Activated effector memory CD4-positive, alpha-beta T cell treated with Interleukin-2 at 50 U/mL for 16 hours (primary cell): ENCODE data around the gene RPGRIP1L.

ENCODE experiments used
- DNase-seq: peaks from one replicate; pipeline ENCODE4 v3.0.0-alpha.2; 2020

Gene RPGRIP1L

DNA sequence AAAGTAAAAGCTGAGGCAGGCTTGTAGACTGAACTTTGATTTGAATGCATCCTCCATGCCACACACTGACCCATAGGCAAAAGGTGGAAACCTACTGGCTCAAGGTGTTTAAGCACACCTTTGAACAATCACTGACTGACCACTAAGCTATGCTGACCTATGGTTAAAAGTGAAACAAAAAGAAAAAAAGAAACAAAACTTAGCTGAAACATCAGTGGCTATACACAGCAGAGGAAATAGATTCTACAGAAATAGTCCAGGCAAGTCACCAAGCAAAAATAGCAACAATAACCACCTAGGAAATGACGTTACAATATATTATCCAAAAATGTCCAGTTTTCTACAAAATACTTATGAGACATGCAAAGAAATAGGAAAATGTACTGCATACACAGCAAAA is 60.2 kb downstream of the RPGRIP1L start:
- no peak for DNase-seq

DNA sequence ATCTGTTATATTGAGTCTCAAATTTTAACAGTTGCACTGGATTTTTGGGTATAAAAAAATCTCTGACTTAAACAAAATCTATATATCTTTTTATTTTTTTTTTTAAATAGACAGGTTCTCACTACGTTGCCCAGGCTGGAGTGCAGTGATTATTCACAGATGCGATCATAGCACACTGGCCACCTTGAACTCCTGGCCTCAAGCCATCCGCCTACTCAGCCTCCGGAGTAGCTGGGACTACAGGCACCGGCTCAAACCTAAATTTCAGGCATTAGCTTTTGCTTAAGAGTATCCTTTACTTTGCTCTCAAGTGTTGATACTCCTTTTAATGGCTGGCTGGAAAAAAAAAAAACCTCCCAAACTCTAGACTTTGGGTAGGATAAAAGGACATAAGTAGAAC is 61.6 kb downstream of the RPGRIP1L start:
- no peak for DNase-seq

DNA sequence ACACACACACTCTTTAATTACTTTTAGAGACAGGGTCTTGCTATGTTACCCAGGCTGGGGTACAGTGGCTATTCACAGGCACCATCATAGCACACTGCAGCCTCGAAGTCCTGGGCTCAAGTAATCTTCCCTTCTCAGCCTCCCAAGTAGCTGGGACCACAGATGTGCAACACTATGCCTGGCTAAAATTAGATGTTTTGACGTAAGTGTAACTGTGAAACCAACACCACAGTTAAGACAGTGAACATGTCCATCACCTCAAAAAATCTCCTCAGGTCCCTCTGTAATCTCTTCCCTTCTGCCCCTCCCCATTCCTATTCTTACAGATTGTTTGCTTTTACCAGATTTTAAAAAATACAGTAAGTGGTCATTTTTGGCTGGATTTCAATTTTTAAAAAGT is 66.7 kb downstream of the RPGRIP1L start:
- no peak for DNase-seq

DNA sequence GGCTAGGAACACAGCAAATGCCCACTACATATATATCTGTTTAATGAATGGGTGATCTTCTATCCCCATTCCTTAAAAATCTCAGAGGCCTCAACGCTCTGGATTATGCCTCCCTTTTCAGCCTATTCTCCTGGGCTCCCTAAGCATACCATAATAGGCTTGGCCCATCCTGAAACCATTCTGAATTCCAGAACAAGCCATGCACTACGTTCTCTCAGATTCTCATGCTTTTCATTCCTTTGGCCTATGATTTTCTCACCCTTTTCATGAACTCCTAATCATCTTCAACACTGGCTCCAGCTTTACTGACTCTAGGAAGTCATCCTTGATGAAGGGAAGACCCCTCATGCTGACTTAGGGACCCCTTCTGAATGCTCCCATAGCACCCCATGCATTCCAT is 71.1 kb downstream of the RPGRIP1L start:
- no peak for DNase-seq

DNA sequence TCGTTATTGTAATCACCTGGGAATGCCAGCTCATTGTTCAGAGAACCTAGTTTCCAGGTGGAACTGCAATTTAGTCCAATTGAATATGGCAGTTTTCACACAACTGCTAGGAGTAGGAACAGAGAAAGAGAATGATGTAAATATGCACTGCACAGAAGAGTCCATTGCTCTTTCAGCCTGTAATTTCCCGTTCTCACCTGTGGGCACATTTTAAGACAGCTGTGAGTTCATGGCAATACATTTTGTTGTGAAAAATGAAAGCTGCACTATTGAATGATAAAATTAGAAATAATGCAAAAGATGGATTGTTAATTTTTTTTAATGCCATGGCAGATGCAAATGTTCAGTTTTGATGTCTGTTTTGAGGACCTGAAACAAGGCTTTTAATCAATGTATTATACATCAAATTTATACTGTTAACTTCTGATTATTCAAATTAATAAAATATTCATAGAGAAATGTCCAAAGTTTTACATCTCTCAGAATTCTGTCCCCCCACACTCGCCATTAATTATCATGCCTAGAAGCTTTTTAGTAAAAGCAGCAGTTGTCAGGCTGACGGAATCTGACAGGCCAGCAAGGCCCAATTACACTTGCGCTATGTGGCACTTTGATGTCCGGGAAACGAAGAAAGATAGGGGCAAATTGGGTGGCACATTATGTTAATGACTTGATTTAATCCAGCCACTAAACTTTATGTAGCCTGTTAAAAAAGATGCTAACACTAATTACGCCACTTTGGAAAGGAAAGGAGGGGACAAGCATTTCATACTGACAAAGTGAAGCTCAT is 72.2 kb downstream of the RPGRIP1L start:
- DNase-seq = no peak

DNA sequence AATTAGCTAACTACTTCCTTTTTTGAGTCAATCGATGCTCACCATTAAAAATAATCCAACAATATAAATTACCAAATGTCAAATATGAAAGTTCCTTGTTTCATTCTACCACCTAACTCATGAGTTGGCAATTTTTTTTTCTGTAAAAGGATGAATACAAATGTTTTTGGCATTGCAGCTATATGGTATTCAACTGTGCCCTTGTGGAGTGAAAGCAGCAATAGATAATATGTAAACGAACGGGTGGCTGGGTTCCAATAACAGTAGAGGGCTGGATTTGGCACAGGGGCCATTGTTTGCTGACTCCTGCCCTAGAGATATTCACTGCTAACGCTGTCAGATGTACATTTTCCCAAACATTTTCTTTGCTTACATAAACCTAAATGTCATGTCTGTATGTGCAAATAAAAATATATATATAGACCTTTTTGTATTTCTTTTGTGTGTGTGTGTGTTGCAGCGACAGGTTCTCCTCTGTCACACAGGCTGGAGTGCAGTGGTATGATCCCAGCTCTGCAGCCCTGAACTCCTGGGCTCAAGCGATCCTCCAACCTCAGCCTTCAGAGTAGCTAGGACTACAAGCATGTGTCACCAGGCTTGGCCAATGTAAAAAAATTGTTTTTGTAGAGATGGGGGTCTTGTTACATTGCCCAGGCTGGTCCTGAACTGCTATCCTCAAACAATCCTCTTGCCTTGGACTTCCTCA is 73.9 kb downstream of the RPGRIP1L start:
- DNase-seq = no peak

DNA sequence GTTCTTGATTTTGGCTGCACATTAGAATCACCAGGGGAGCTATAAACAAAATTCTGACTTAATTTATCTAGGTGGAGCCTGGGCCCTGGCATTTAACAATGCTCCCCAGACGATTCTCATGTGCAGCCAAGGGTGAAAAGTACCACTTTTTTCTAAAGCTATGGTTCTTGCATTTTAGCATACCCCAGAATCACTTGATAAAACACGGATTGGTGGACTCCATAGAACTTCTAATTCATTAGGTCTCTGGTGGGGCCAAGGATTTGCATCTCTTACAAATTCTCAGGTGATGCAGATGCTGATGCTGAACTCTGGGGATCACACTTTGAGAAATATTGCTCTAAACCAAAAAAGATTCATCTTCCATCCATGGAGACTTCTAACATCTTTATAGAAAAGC is 74.5 kb downstream of the RPGRIP1L start:
- no peak for DNase-seq

- no peak for DNase-seq
Measured at GRCh38 chr16:53626811-53627210, 76.8 kb downstream of the RPGRIP1L start.

DNA sequence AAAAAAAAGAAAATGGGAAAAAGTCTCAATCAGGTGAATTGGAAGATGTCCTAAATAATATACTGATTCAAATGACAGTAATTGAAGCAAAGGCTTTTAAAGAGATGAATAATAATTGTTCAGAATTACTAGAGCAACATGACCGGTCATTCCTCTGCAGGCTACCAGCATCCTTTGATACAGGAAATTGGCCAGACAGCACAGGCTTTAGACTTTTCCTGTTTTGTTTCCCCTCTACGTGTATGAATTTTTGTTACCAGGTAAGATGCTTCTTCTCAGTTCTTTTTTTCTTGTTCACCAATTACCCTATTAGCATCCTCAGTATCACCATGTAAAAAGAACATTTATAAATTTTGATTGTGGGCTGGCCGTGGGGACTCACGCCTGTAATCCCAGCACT is 77.5 kb downstream of the RPGRIP1L start:
- DNase-seq = no peak

DNA sequence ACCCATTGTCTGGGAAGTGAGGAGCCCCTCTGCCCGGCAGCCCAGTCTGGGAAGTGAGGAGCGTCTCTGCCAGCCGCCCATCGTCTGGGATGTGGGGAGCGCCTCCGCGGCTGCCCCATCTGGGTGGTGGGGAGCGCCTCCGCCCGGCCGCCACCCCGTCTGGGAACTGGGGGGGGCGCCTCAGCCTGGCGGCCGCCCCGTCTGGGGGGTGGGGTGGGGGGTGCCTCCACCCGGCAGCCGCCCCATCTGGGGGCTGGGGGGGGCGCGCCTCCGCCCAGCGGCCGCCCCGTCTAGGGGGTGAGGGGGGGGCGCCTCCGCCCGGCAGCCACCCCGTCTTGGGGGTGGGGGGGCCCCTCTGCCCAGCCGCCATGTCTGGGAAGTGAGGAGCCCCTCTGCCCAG is 78.4 kb downstream of the RPGRIP1L start:
- DNase-seq = no peak

DNA sequence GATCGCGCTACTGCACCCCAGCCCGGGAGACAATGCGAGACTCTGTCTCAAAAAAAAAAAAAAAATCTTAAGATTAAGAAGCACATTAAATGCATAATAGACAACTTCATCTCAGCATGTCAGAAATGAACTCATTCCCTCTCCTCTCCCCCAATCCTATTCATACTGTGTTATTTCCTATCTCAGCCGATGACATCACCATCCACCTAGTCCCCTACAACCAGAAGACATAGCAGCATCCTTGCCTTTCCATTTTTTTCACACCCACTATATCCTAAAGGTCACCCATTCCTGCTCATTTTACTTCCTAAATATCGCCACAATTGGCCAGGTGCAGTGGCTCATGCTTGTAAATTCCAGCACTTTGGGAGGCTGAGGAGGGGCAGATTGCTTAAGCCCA is 81.3 kb downstream of the RPGRIP1L start:
- no peak for DNase-seq

DNA sequence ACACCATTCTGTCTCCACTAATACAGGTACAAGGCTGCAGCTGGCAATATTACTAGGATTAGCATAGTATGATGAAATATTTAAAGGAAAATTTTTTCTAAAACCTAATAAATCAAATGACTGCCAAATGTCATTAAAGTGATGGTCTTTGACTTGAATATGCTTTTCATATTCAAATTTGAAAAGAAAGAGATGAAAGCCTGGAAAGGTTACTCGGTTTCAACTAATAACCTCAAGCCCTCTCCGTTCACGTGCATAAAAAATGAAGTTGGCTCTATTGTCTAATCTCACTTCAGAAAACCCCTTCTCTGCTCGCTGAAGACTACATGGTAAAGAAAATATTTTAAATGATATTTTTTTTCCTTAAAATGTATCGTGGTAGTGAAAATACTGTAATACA is 83.2 kb downstream of the RPGRIP1L start:
- no peak for DNase-seq

DNA sequence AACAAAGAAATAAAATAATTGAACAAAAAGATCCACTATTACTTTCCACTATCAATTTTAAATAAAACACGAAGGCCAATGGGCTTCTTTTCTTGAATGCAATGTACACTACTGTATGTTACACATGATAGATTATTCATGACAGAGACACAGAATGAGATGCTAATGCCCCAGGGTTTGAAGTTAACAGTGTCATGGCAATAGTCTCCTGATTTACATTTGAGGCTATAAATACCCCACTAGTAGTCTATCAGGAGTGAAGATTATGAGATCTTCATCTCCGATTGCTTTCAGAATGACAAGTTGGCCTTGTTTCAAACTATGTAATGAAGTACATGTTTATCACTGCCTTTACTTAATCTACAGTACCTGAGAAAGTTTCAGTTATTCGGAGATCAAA is 84.4 kb downstream of the RPGRIP1L start:
- DNase-seq = no peak

DNA sequence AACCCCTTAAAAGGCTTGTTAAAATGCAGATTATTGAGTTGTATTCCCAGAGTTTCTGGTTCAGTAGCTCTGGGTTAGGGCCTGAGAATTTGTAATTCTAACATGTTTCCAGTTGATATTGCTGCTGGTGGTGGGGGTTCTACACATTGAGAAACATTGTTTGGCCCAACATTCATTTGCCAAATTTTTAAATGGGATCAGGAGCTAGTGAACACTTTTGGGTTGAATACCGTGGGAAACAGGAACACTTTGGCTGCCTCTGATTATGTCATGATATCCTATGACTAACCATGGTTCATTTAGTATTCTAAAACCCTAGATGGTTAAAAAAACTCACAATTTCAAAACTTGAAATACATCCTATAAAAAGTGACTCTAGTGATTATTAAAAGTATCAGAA is 89.3 kb downstream of the RPGRIP1L start:
- no peak for DNase-seq

DNA sequence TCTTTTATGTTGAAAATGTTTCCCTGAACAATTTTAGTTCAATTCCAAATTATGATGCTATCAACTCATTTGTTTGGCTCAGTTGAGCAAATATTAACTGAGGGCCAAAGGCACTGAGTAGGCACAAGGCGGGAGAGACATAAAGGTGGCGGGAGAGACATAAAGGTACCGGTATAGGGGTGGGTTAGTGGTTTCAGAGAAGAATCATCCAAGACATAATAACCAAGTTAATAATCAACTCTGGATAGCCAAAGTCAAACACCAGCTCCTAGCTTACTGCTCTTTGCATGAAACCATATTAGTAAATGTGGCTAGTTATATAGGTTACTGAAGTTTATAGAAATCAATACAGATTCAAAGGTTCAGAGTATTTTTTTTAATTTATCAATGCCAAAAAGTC is 91.7 kb downstream of the RPGRIP1L start:
- no peak for DNase-seq

DNA sequence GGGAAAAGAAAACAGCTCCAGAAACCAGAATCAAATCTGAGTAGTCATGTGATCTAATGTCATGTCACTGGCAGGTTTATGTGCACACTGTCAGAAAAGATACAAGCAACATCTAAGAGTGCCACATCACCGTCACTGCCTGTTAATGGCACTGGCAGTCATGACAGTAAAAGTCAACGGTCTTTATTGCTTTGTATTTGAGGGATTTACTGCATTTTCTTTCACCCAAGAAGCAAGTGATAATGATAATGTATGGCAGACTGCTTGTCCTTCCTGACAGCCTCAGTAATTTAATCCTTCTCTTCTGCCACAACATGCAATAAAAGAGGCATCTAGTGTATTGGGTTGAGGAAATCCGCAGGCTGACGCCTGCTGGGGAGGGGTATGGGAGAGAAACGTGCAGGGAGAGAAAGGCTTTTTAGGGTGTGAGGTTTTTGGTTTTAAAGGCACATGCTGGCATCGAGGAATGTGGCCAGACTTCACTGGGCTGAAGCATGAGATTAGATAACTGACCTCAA is 92.4 kb downstream of the RPGRIP1L start:
- no peak for DNase-seq

DNA sequence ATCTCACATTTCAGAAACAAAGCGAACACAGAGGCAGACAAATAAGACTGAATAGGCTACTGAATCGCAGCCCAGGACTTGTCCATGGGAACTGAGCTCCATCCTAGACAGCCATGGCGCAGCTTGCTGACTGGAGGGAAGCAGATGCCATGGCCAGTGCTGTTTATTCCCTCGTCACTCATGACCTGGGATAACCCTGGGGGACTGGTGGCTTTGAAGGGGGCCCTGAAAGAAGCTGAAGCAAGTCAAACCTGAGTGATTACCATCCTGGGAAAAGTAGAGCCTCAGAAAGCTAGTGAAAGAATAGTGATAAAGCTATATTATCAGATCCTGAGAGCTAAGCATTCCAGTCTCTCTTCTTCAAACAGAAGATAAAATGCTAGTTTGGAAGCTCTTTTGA is 94.1 kb downstream of the RPGRIP1L start:
- DNase-seq = no peak

DNA sequence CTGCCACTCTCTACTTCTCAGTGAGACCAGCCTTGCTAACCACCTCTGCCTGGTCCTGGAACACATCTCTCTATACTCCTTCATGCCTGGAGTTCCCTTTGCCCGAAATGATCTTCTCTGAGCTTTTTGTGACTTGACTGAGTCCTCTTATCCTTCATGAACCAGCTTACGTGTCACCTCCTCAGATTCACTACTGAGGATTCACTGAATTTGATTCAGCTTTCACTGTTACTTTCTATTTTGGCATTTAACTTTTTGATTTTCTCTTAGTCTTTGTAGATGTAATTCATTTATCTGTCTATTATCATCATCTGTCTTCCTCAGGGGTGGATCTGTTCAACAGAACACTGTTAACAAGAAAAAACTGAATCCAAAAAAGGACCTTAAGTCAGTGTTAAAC is 95.6 kb downstream of the RPGRIP1L start:
- DNase-seq = no peak

DNA sequence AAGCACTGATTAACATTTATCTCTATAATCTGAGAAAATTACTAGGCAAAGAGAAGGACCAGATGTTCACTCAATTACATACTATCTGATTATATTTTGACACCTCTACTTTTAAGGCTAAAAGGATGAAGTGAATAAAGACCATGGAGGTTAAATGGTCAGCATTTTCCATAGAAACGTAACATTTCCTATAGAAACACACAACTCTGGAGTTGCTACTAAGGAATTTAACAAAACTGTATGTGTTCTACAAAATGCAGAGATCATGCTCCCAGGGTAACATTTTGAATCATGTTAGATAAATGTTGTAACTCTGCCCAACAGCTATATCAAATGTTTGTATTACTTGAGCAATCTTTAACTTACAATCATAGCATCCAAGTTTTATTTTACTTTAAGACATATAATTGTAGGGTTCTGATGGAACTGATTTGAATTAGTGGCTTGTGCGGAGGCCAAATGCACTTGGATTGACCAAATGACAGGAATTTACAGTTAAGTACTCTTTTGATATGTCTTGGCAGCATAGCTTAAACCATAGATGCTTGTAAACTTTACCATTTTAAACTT is 97.7 kb downstream of the RPGRIP1L start:
- no peak for DNase-seq

- no peak for DNase-seq
Measured at GRCh38 chr16:53605356-53605755, 98.3 kb downstream of the RPGRIP1L start.

- no peak for DNase-seq
Measured at GRCh38 chr16:53601961-53602360, 101.7 kb downstream of the RPGRIP1L start.

- no peak for DNase-seq
Measured at GRCh38 chr16:53600616-53601015, 103.0 kb downstream of the RPGRIP1L start.

DNA sequence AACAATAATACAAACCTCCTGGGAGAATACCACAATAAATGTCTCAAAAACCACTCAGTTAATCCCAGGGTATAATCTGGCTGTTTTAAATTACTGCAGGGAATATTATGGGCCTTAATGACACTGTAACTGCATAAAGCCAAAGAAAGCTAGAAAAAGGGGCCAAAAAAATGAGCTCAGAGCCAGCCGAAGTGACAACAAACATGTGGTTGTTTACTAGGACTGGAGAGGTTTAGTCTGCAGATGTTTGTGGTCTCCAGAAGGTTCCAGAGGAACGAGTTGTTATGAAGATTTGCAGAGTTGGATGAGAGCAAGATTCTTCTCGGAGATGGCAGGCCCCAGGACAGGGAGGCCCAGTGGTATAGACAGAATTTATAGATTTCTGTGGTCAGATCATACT is 103.5 kb downstream of the RPGRIP1L start:
- no peak for DNase-seq

- no peak for DNase-seq
Measured at GRCh38 chr16:53599548-53599947, 104.1 kb downstream of the RPGRIP1L start.
